HG02970 (cell line): ENCODE measurements around the gene FAM161B.
"Not testable (repeated sequence)": the region's sequence is repeated elsewhere in the genome, so short reads cannot be mapped to it uniquely, and the experiment has no call there.

Experiments used
- ATAC-seq: cut with Tn5 transposase; IDR thresholded peaks from one replicate; pipeline ENCODE4 v1.9.1; 2021; ENCODE audit warnings: mild to moderate bottlenecking, moderate library complexity, moderate number of reproducible peaks; ENCODE audit not compliant: unreplicated experiment, low FRiP score

FAM161B gene

DNA sequence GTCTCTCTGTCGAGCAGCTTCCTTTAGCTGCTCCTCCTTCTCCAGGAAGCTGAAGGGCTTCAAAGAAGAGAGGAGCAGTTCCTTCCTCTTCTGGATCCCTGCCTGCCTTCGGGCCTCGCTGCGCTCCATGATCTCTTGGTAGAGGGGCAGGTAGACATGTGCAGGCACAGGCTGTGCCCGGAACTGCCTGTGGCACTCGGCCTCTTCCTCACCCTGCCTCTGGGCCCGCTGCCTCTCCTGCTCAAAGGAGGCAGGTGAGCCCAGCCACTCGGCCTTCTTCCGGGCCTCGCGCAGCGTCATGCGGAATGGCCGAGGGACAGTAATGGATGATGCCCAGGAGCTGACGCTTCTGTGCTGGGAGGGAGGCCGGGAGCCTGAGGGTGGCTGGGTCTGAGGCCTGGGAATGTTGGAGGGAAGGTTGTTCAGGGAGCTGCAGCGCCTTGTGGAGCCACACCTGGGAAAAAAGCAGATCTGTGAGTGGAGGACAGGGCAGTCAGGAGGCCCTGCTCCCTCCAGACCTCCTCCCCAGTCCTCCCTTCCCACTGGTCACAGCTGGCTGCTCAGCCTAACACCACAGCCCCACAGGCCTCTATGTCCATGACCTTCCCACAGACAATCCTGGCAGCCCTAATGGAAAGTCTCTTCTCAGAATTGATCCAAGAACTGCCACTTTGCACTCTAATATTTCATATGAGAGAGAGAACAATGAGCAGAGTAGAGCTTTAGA, 5.3 kb downstream of the FAM161B start:
- ATAC-seq, result no peak

DNA sequence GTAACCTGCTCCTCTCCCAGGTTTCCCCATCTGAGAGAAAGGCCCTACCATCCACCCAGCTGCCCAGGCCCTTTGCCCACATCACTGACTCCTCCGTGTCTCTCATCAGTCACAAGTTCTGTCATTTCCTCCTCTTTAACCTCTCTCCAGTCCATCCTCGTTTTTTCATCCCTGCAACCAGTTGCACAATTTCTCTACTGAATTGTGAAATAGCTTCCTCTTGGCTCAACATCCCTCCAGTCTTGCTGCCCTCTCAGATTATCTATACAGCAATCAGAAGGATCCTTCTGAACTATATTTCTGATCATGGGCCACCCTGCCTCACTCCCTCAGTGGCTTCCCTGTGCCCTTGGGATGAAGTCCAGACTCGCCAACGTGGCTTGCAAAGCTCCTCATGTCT, 6.8 kb downstream of the FAM161B start:
- no peak for ATAC-seq

DNA sequence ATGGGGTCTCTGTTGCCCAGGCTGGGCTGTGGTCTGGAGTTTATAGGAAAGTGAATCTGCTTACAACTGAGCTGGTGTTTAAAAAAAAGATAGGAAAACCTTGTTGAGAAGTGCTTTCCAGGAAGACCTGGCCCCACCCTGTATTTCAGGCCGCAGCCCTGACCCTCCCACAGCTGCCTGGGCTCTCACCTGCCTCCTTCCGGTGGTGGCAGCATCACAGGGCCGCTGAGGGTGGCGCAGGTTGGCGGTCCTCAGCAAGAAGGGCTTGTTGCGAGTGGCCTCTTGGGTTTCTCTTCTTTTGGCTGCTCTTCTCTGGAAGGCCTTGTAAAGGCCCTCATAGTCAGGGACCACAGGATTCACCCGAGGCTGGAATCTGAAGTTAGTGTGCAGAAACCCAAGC, 7.7 kb downstream of the FAM161B start:
- ATAC-seq, result no peak

DNA sequence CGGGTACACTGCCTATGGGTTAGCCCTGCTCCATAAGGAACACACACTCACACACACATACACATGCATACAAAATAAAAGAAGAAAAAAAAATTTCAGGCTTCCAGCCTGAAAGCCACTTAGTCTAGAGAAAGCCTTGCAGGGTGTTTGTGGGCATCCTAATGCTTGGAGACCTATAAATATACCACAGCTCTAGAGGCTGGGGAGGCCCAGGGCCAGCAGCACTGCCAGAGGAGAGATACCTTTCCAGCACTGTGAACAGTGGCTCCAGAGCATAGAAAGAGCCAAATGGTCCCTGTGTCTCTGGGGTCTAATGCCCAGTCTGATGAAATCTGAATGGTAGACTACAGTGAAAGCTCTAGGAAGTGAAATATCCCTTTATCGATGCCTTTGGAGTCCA, 12.9 kb downstream of the FAM161B start:
- ATAC-seq, result no peak

DNA sequence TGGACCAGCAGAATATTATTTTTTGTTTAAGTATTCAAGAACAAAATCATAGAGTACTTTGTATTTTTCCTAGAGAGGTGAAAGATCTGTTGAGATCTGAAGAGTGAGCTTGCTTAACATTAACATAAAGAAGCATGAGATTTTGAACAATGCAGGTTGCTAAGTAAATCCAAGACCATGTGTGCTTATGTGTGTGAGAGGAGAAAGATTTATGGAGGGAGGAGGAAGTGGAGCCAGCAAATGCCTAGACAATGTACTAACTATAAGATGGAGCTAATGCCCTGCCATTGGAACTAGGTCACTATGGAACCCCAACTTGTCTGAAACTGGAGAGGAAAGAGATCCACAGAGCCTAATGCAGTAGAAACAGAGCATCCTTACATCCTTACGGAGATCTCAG, 13.3 kb downstream of the FAM161B start:
- ATAC-seq, result no peak

DNA sequence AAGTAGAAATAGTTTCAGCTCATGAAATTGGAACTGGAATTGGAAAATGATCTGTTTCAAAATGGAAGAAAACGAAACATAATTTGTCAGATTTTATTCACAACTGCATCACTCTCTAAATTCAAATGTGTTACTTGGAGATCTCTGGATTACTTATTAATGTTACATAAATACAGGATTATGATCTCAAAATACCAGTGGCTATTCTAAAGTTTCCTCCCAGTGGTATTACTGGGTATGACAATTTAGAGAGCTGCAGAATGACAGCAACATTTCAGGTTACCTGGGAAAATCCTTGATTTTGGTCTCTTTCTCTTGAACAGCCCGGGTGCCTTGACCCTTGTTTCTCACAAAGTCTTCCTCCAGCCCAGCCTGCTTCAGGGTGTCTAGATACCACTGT, 14.2 kb downstream of the FAM161B start:
- no peak for ATAC-seq

DNA sequence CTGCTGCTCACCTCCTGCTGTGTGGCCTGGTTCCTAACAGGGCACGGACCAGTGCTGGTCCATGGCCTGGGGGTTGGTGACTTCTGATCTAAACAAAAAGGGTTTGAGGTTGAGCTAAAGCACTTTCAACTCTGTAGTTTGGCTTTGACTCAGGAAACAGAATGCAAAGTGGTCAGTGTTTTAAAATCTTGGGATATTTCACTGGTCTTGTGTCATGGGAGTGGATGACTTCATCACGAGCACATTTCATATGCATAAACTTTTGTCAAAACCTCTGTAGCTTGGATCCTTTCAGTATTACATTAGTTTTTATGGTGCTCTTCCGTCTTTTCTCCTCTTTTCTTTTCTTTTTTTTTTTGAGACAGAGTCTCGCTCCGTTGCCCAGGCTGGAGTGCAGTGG, 25.6 kb downstream of the FAM161B start:
- ATAC-seq, result no peak

DNA sequence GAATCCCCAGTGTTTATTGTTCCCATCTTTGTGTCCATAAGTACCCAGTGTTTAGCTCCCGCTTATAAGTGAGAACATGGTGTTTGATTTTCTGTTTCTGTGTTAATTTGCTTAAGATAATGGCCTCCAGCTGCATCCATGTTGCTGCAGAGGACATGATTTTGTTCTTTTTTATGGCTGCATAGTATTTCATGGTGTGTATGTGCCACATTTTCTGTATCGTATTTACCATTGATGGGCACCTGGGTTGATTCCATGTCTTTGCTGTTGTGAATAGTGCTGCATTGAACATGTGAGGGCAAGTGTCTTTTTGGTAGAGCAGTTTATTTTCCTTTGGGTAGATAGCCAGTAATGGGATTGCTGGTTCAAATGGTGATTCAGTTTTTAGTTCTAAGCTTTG, 30.4 kb downstream of the FAM161B start:
- ATAC-seq, result not testable (repeated sequence)

DNA sequence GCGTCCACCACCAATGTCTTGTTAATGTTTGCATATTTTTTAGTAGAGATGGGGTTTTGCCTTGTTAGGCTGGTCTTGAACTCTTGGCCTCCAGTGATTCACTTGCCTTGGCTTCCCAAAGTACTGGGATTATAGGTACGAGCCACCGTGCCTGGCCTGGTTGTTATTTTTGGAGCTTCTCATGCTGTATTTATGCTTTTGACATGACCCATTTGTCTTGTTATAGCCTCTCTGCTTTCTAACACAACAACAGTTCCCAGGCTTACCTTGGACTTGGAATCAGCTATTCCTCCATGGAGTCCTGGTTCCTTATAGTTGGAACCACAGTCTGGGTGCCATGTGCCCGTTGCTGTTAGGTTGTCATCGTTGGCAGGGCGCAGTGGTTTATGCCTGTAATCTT, 33.6 kb downstream of the FAM161B start:
- no peak for ATAC-seq

DNA sequence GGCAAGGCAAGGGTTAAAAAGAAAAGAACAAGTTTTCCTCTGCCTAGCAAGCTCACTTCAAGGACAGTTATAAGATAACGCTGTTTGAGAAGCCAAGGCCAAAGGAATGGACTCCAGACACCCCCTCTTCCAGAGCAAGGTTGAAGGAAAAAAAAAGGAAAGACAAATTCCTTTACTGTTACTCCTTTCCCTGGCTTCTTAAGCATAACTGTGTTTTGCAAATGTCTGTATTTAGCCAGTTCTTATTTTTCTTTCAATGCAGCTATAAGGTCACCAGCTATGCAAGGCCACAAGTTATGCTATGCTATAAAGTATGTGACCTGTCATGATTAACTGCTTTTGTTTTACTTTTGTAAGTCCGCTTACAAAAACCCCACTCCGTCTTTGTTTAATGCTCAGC, 36.6 kb downstream of the FAM161B start:
- no peak for ATAC-seq

DNA sequence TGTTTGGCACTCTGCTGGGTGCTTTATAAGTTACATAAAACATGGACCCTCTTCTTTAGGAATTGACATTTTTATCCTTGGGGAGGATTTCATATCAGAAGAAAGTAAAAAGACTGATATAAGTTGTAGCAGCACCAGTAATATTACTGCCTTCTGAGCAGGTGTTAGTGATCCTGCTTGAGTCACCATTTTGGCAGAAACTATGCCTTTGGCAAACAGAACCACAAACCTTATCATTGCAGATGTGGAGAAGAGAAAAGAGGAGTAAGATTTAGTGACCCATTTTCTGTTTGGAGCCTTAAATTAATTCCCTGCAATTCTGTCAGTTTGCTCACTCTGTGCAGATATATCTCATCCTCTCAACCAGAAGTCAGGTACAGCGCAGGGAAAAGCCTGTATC, 40.2 kb downstream of the FAM161B start:
- no peak for ATAC-seq

DNA sequence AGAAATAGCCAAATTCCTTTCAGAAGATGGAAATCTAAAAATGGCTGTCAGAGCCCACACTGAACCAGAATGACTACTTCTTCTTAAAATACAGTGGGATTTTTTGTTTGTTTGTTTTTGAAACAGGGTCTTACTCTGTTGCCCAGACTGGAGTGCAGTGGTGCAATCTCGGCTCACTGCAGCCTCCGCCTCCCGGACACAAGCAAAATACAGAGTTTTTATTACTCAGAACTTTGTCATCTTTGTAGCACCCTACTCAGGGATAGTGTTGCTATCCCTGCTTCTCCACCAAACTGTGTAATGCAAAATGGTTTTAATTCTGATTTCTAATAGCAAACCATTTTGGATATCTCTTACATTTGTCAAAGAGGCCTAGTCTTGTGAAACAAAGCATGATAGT, 46.9 kb downstream of the FAM161B start:
- ATAC-seq, result no peak

DNA sequence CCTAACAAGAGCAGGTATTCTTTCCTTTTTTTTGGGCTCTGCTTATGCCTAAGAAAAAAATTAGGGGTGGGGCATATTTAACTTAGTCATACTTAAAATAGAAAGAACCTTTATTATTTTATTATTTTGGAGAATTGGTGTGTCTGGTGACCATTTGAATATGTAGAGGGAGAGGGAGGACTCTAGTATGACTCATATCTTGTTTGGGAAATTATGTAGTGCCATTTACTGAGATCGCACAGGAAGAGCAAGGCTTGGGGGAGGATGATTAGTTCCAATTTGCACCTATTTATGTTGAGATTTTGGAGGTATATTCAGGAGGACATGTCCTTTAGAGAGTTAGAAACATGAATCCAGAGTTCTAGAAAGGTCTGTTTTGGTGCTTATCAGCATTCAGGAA, 53.4 kb downstream of the FAM161B start:
- no peak for ATAC-seq

DNA sequence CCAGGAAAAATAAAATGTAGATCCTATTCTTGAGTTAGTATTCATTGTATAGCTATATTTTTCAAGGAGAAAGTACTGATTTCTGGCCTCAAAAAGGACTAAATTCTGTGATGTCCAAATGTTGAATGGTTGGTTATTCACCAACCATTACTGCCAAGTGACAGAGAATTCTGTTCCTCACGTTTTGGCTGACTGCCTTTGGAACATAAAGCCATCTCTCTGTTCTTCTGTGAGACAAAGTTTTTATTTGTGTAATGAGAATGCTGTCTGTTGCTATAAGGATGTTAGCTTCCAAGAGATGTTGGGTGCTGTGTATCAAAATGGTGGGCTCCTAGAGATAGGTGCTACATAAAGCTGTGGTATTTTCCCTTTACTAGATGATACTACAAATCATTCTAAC, 54.0 kb downstream of the FAM161B start:
- ATAC-seq, result no peak

DNA sequence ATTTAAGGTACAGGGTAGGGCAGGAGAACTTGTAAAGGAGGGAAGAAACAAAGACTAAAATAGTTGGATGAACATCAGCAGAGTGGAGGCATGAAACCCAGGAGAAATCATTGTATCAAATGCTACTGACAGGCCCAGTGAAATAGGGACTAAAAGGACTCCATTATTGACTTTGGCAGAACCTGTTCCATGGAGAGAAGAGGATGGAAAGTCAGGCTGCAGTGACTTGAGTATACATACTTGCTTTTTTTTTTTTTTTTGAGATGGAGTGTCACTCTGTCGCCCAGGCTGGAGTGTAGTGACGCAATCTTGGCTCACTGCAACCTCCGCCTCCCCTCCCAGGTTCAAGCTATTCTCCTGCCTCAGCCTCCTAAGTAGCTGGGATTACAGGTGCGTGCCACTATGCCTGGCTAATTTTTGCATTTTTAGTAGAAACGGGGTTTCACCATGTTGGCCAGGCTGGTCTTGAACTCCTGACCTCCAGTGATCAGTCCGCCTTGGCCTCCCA, 55.7 kb downstream of the FAM161B start:
- ATAC-seq, result not testable (repeated sequence)

DNA sequence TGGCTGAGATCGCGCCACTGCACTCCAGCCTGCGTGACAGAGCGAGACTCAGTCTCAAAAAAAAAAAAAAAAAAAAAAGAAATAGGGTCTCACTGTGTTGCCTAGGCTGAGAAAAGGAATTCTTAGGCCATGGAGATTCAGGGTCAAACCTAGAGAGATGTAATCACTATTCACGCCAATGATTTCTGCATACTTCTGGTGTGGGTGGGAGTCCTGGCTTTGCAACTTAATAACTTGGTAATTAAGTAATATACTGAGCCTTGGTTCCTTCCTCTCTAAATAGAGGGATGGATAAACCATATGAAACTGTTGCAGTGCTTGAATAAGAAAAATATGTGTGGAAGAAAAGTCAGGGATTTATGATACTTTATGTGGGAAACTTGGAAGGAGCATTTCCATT, 60.5 kb downstream of the FAM161B start:
- ATAC-seq, result no peak

DNA sequence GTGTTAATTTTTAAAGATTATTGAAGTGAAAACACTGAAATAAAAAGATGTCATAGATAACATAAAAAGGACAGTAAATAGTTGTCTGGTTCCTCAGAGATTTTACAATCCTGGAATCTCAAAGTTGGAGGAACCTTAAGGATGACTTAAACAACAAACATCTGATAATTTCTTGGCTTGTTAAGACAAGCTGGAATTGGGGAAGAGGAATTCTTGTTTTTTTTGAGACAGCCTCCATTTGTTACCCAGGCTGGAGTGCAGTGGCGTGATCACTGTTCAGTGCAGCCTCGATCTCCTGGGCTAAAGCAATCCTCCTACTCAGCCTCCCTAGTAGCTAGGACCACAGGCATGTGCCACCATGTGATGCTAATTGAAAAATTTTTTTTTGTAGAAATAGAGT, 60.9 kb downstream of the FAM161B start:
- no peak for ATAC-seq

DNA sequence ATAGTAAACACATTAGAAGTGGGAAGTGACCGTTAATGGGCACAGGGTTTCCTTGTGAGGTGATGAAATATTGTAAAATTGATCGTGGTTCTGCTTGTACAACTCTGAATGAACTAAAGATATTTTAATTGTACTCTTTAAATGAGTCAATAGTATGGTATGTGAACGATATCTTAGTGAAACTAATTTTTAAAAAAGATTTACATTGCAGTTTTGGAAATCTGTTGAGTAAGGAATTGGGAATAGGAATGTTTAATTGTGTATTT, 61.5 kb downstream of the FAM161B start:
- no peak for ATAC-seq

DNA sequence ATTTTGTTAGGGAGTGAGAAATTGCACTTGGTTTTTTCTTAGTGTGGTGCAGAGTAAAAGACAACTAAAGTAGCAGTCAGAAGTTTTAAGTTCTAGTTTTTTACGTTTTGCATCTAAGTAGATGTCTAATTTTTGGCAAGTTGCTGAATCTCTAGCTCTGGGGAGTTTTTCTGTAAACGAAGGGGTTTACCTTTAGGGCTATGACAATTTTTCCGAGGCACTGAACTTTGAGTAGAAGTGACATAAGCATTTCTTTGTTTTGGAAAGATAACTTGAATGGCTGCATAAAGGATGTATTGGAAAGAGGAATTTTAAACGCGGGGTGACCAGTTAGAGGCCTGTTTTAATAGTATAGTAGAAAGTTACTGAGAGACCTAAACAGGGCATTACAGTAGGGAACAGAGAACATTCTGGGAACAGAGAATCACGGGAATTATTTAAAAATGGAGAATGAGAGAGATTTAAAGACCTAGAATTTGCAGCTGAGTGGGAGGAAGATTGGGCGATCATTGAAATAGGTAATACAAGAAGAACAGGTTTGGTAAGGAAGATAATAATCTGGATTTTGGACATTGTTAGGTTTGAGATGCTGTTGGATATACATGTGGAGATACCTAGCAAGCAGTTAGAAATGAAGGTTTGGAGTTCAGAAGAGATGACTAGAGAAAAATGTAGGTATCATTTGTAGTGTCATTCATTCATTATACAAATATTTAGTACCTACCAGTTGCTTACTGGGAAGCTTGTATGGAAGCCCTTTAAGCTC, 62.0 kb downstream of the FAM161B start:
- no peak for ATAC-seq

DNA sequence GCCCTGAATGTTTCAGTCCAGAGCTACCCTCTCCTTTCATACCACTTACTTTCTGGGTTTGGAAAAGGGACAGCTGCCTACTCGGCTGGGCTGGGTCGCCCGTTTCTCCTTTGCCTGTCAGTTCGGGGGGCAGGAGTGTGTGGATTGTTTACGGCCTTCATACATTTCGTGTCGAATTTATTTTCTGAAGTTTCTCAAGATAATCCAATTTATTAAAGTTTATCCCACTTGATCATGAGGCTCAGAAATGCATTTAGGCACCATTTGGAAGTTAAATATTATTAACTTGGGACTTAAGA, 62.6 kb downstream of the FAM161B start:
- ATAC-seq, result no peak

DNA sequence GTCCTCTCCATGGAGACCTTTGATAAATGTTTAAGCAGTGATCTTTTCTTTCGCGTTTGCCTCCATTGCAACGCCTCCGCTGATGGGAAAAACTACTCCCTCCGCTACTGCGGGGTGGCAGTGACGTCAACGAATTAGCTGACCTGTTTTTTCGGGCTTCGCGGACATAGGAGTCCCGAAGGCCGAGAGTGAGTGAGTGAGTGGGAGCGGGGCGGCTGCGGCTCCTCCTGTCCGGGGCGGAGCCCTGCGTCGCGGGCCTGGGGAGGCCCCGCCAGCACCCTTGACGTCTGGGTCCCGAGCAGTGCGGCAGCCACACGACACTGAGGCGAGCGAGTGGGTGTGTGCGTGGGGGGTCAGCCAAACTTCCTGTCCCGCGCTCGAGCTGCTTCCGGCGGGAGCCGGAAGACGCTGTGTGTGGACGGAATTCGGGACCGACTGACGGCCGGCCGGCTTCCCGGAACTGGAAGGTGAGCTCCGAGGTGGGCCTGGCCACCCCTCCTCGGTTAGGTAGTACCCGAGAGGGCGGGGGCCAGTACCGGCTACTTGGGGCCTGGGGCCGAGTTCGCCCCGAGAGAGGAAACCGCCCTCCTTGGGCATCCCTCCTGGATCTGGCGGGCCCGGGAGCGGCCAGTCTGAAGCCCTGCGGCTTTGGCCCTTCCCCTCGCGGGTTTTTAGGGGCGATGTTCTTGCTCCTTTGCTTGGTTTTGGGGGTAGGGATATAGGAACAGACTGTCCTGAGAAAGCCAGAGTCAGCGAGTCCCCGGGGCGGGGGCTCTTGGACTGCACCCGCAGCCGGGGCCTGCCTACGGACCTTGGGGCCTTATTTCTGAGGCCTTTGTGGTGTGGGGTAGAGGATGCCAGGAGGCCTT, 63.2 kb downstream of the FAM161B start, which contains the start of gene ZNF410:
TSS of gene ZNF410 (plus strand) at position 411 of the 869 bp plus-strand sequence. CDS start 5,317 bp downstream, outside the sequence.
- peak; percentile 91 for ATAC-seq
